Measurements from ENCODE around the gene PLCL1.
"Not testable (repeated sequence)": the region's sequence is repeated elsewhere in the genome, so short reads cannot be mapped to it uniquely, and the experiment has no call there.

The PLCL1 gene

GRCh38 chr2:198178766-198179165 lies 374.4 kb downstream of the PLCL1 start:
- DNase-seq (ENCODE audit: low spot score), result no peak

GRCh38 chr2:198186257-198186656 lies 381.9 kb downstream of the PLCL1 start:
- DNase-seq (ENCODE audit: low spot score), result no peak

- no peak for DNase-seq (ENCODE audit: low spot score)
These were observed 383.4 kb downstream of the PLCL1 start for GRCh38 chr2:198187841-198188240.

- DNase-seq (ENCODE audit: low spot score), result no peak
These were observed 384.6 kb downstream of the PLCL1 start for GRCh38 chr2:198188982-198189381.

GRCh38 chr2:198191651-198192050 lies 387.3 kb downstream of the PLCL1 start:
- DNase-seq (ENCODE audit: low spot score), result no peak

- not testable (repeated sequence) for DNase-seq (ENCODE audit: low spot score)
These were observed 392.2 kb downstream of the PLCL1 start for GRCh38 chr2:198196556-198196955.

All from CD4-positive, alpha-beta T cell treated with Interleukin-2 at 100 ng/mL for 4 hours (primary cell).